Astrocyte of the spinal cord (primary cell): ENCODE results near the gene LCNL1.

Experiments
- DNase-seq: peaks from one replicate; pipeline ENCODE4 v3.0.0; 2011; ENCODE audit warnings: low read depth, low spot score
- H3K4me3 ChIP-seq: 2 replicates; pipeline ENCODE4 v1.5.1; 2011; ENCODE audit warnings: low read depth, mild to moderate bottlenecking, low read length, moderate library complexity
- CTCF ChIP-seq: IDR thresholded peaks from 2 replicates; pipeline ENCODE4 v1.5.1; 2012; ENCODE audit warnings: low read depth, mild to moderate bottlenecking, low read length, inconsistent platforms
- in situ Hi-C: cut with HindIII; loops from 2 replicates; pipeline ENCODE4 v1.10.0; 2017; ENCODE audit warnings: low sequenced_read_pairs

The LCNL1 gene

GRCh38 chr9:136951541-136952320 is 31.1 kb upstream of the LCNL1 start, which contains the start of gene LCN12:
Gene LCN12 (plus strand): TSS chr9:136952273. CDS start chr9:136952328, 55 bp downstream.
- in situ Hi-C loops, result no loop called here
- no peak within 1 kb of the TSS for H3K4me3 ChIP-seq
- DNase-seq, result no peak
- no peak for TF ChIP-seq CTCF

- in situ Hi-C loops, result no loop called here
- DNase-seq, result no peak
- TF ChIP-seq CTCF, result no peak
- H3K4me3 ChIP-seq, result no peak overlapping the region
Observed at GRCh38 chr9:136952321-136952850, 30.4 kb upstream of the LCNL1 start.

- no peak for TF ChIP-seq CTCF
- in situ Hi-C loops, result no loop called here
- DNase-seq, result no peak
- H3K4me3 ChIP-seq, result no peak overlapping the region
Observed at GRCh38 chr9:136952876-136953770, 29.7 kb upstream of the LCNL1 start.

GRCh38 chr9:136953771-136954269 is 29.0 kb upstream of the LCNL1 start:
- H3K4me3 ChIP-seq, result no peak overlapping the region
- DNase-seq, result no peak
- in situ Hi-C loops, result no loop called here
- TF ChIP-seq CTCF, result no peak

- no peak overlapping the region for H3K4me3 ChIP-seq
- in situ Hi-C loops, result no loop called here
- DNase-seq, result no peak
- no peak for TF ChIP-seq CTCF
Observed at GRCh38 chr9:136954270-136955083, 28.3 kb upstream of the LCNL1 start.
